Liver (tissue), 9 donors: Measurements from ENCODE around the gene SLC9A3. TPM values are rescaled to one million over a fixed set of nuclear protein-coding genes. Genes with fewer than 3 reads are reported as not detected.

Experiments
- DNase-seq: peaks from one replicate; pipeline ENCODE4 v3.0.0-alpha.2; 2017; ENCODE audit warnings: low spot score
- H3K27ac ChIP-seq, 2 donors: one replicate each; pipeline ENCODE4 v1.7.0; 2013; ENCODE audit warnings: inconsistent platforms in 2 of 2, low read length in 2 of 2, control low read depth in 1 of 2, low read depth in 1 of 2, mild to moderate bottlenecking in 1 of 2
- H3K27me3 ChIP-seq, 4 donors: one replicate each; pipeline versions ENCODE4 v1.6.1 to v1.7.0; 2013; ENCODE audit warnings: low read length in 3 of 4, inconsistent platforms in 1 of 4, mild to moderate bottlenecking in 1 of 4, moderate library complexity in 1 of 4; ENCODE audit not compliant: control insufficient read depth in 4 of 4, insufficient read depth in 4 of 4
- H3K36me3 ChIP-seq, 4 donors: one replicate each; pipeline versions ENCODE4 v1.6.1 to v1.7.0; 2013; ENCODE audit warnings: low read length in 3 of 4, mild to moderate bottlenecking in 3 of 4, low read depth in 1 of 4, moderate library complexity in 1 of 4; ENCODE audit not compliant: control insufficient read depth in 4 of 4, insufficient read depth in 3 of 4
- H3K4me1 ChIP-seq, 4 donors: one replicate each; pipeline versions ENCODE4 v1.6.1 to v1.7.0; 2013; ENCODE audit warnings: low read length in 3 of 4, mild to moderate bottlenecking in 3 of 4, moderate library complexity in 1 of 4; ENCODE audit not compliant: control insufficient read depth in 4 of 4, insufficient read depth in 4 of 4
- H3K4me3 ChIP-seq, 3 donors: one replicate each; pipeline versions ENCODE4 v1.6.1 to v1.7.0; 2013; ENCODE audit warnings: low read length in 3 of 3, control low read depth in 1 of 3, low read depth in 1 of 3, mild to moderate bottlenecking in 1 of 3
- H3K9ac ChIP-seq, 2 donors: one replicate each; pipeline ENCODE4 v1.7.0; 2013; ENCODE audit warnings: low read length in 2 of 2, mild to moderate bottlenecking in 2 of 2, moderate library complexity in 2 of 2, control low read depth in 1 of 2, low read depth in 1 of 2
- H3K9me3 ChIP-seq, 4 donors: one replicate each; pipeline versions ENCODE4 v1.6.1 to v1.7.0; 2013; ENCODE audit warnings: low read length in 3 of 4; ENCODE audit not compliant: control insufficient read depth in 4 of 4
- CTCF ChIP-seq: fragments of 150-350 bp; IDR thresholded peaks from 2 replicates; pipeline ENCODE4 v1.5.1; 2017; ENCODE audit warnings: improper control_type of control experiment, low read depth, low read length; ENCODE audit not compliant: missing input control
- FOXA2 ChIP-seq: IDR thresholded peaks from 2 replicates; pipeline ENCODE4 v1.6.1; 2016; ENCODE audit warnings: antibody characterized with exemption
- GABPA ChIP-seq, 2 donors: IDR thresholded peaks in 1 of 2; conservative IDR thresholded peaks in 1 of 2; 2 replicates each; pipeline ENCODE4 v1.6.1; 2016; ENCODE audit warnings: antibody characterized with exemption in 2 of 2, mild to moderate bottlenecking in 1 of 2, moderate library complexity in 1 of 2
- HNF4A ChIP-seq, 2 donors: conservative IDR thresholded peaks; 2 replicates each; pipeline ENCODE4 v1.6.1; 2016; ENCODE audit warnings: antibody characterized with exemption in 2 of 2, mild to moderate bottlenecking in 2 of 2
- HNF4G ChIP-seq: IDR thresholded peaks from 2 replicates; pipeline ENCODE4 v1.6.1; 2016; ENCODE audit warnings: antibody characterized with exemption
- NR2F2 ChIP-seq: IDR thresholded peaks from 2 replicates; pipeline ENCODE4 v1.6.1; 2016; ENCODE audit warnings: antibody characterized with exemption
- RAD21 ChIP-seq, 2 donors: IDR thresholded peaks; 2 replicates each; pipeline ENCODE4 v1.6.1; 2016; ENCODE audit warnings: antibody characterized with exemption in 2 of 2, mild to moderate bottlenecking in 2 of 2
- RXRA ChIP-seq, 2 donors: IDR thresholded peaks; 2 replicates each; pipeline ENCODE4 v1.6.1; 2017 to 2018; ENCODE audit warnings: antibody characterized with exemption in 2 of 2, mild to moderate bottlenecking in 1 of 2
- SP1 ChIP-seq: IDR thresholded peaks from 2 replicates; pipeline ENCODE4 v1.6.1; 2018; ENCODE audit warnings: antibody characterized with exemption, mild to moderate bottlenecking
- TAF1 ChIP-seq: conservative IDR thresholded peaks from 2 replicates; pipeline ENCODE4 v1.6.1; 2016; ENCODE audit warnings: antibody characterized with exemption, mild to moderate bottlenecking
- ZBTB33 ChIP-seq: IDR thresholded peaks from 2 replicates; pipeline ENCODE4 v1.6.1; 2016; ENCODE audit warnings: antibody characterized with exemption
- WGBS: extraction: QIAGEN DNeasy Blood & Tissue Kit; methylation state at CpG from one replicate; pipeline ENCODE4 v1.1.7; 2013; 5-methylcytosine and 5-hydroxymethylcytosine counted together
- polyA plus RNA-seq, 2 donors: library from polyadenylated mRNA; stranded (reverse) in 1 of 2; unstranded in 1 of 2; fragments of 200-250 nt in 1 of 2; fragments of >200 nt in 1 of 2; fragmentation: Nextera tagmentation in 1 of 2; extraction: Ambion mirVana in 1 of 2; gene quantifications; one replicate each; pipeline versions ENCODE4 v1.2.1 to v1.2.3, GENCODE V29; 2013 to 2015
- total RNA-seq, 2 donors: library from RNA; depleted of rRNA; stranded (reverse); fragments of >200 nt; gene quantifications; one replicate each; pipeline ENCODE4 v1.2.3, GENCODE V29; 2014
- TF ChIP-seq, protein P1 (sequence below): IDR thresholded peaks from 2 replicates; pipeline ENCODE4 v1.6.1; 2016; ENCODE audit warnings: antibody characterized with exemption, mild to moderate bottlenecking
- TF ChIP-seq, protein P2 (sequence below): IDR thresholded peaks from 2 replicates; pipeline ENCODE4 v1.6.1; 2016; ENCODE audit warnings: antibody characterized with exemption
- TF ChIP-seq, protein P3 (sequence below): IDR thresholded peaks from 2 replicates; pipeline ENCODE4 v1.6.1; 2016; ENCODE audit warnings: antibody characterized with exemption
- donor health status: healthy.
- donor health status: healthy.
- donor health status: healthy.
- donor health status: healthy.
- donor health status: healthy.

Gene SLC9A3
- total and polyA plus RNA-seq, 4 donors: 0.31 to 1.0 (median 0.67) TPM

- no peak overlapping the region for H3K27ac ChIP-seq
- H3K4me1 ChIP-seq: no peaks in the 10 kb centered on the region
- no peak overlapping the region for H3K9ac ChIP-seq
- H3K36me3 ChIP-seq: no peaks in the 10 kb centered on the region
- TF ChIP-seq SP1 (no peak), RAD21 (IDR thresholded peaks at IDR 0.05) (no peak), RXRA (IDR thresholded peaks at IDR 0.05) (no peak), TAF1 (no peak), GABPA (IDR thresholded peaks at IDR 0.05 in 1 of 2, conservative IDR thresholded peaks at IDR 0.05 in 1 of 2) (no peak), HNF4A (conservative IDR thresholded peaks at IDR 0.05) (no peak), ZBTB33 (no peak), HNF4G (no peak), NR2F2 (no peak), FOXA2 (no peak), CTCF (no peak)
- TF ChIP-seq, protein P1, sequence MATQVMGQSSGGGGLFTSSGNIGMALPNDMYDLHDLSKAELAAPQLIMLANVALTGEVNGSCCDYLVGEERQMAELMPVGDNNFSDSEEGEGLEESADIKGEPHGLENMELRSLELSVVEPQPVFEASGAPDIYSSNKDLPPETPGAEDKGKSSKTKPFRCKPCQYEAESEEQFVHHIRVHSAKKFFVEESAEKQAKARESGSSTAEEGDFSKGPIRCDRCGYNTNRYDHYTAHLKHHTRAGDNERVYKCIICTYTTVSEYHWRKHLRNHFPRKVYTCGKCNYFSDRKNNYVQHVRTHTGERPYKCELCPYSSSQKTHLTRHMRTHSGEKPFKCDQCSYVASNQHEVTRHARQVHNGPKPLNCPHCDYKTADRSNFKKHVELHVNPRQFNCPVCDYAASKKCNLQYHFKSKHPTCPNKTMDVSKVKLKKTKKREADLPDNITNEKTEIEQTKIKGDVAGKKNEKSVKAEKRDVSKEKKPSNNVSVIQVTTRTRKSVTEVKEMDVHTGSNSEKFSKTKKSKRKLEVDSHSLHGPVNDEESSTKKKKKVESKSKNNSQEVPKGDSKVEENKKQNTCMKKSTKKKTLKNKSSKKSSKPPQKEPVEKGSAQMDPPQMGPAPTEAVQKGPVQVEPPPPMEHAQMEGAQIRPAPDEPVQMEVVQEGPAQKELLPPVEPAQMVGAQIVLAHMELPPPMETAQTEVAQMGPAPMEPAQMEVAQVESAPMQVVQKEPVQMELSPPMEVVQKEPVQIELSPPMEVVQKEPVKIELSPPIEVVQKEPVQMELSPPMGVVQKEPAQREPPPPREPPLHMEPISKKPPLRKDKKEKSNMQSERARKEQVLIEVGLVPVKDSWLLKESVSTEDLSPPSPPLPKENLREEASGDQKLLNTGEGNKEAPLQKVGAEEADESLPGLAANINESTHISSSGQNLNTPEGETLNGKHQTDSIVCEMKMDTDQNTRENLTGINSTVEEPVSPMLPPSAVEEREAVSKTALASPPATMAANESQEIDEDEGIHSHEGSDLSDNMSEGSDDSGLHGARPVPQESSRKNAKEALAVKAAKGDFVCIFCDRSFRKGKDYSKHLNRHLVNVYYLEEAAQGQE: no peak
- TF ChIP-seq, protein P2, sequence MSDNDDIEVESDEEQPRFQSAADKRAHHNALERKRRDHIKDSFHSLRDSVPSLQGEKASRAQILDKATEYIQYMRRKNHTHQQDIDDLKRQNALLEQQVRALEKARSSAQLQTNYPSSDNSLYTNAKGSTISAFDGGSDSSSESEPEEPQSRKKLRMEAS: no peak
- TF ChIP-seq, protein P3, sequence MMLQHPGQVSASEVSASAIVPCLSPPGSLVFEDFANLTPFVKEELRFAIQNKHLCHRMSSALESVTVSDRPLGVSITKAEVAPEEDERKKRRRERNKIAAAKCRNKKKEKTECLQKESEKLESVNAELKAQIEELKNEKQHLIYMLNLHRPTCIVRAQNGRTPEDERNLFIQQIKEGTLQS: no peak
- peaks cover 0 to 3% (median 0%) of the 10 kb centered on the region in 4 donors for H3K27me3 ChIP-seq
- no peak for DNase-seq
- WGBS: 88% methylated on average over 32 of the region's 32 CpGs
- H3K4me3 ChIP-seq: no peak overlapping the region
- peaks cover 0 to 1% (median 0%) of the 10 kb centered on the region in 4 donors for H3K9me3 ChIP-seq
Measured at GRCh38 chr5:499233-500209, 24.7 kb downstream of the SLC9A3 start.
